CD4-positive, CD25-positive, alpha-beta regulatory T cell (primary cell): ENCODE measurements around the gene SDCCAG8. TPM values are rescaled to one million over a fixed set of nuclear protein-coding genes. Genes with fewer than 3 reads are reported as not detected.
A peak's percentile ranks its signal among the peaks of the same experiment; 100 is the strongest.
"Not testable (repeated sequence)": the region's sequence is repeated elsewhere in the genome, so short reads cannot be mapped to it uniquely, and the experiment has no call there.

Experiments
- ATAC-seq, 2 donors: fragments of 150-1000 bp; cut with Tn5 transposase; one replicate each; pipeline ENCODE4 v1.10.0; 2021; ENCODE audit warnings: low read depth in 2 of 2, moderate number of reproducible peaks in 2 of 2, moderate library complexity in 1 of 2
- DNase-seq, 3 donors: peaks; one replicate each; pipeline versions ENCODE4 v3.0.0 to v3.0.0-alpha.2; 2012 to 2022; ENCODE audit warnings: mixed read lengths in 1 of 3
- H3K27ac ChIP-seq: one replicate; pipeline ENCODE4 v1.7.0; 2013; ENCODE audit warnings: mild to moderate bottlenecking, low read length; ENCODE audit not compliant: insufficient read depth, poor library complexity, severe bottlenecking
- H3K27me3 ChIP-seq: one replicate; pipeline ENCODE4 v1.7.0; 2013; ENCODE audit warnings: low read length; ENCODE audit not compliant: control insufficient read depth, insufficient read depth
- H3K36me3 ChIP-seq: one replicate; pipeline ENCODE4 v1.7.0; 2013; ENCODE audit warnings: mild to moderate bottlenecking, low read length, moderate library complexity; ENCODE audit not compliant: control insufficient read depth, insufficient read depth
- H3K4me1 ChIP-seq: 2 replicates; pipeline ENCODE4 v1.7.0; 2013; ENCODE audit warnings: mild to moderate bottlenecking, low read length; ENCODE audit not compliant: insufficient read depth, control insufficient read depth, poor library complexity, severe bottlenecking
- H3K4me3 ChIP-seq: one replicate; pipeline ENCODE4 v1.7.0; 2013; ENCODE audit warnings: low read depth, mild to moderate bottlenecking, low read length, moderate library complexity
- H3K9me3 ChIP-seq, 2 experiments: 1 replicate in 1 of 2; 2 replicates in 1 of 2; pipeline ENCODE4 v1.7.0; 2013; ENCODE audit warnings: low read length in 2 of 2, mild to moderate bottlenecking in 1 of 2, moderate library complexity in 1 of 2; ENCODE audit not compliant: control insufficient read depth in 2 of 2
- H3K27ac Mint-ChIP-seq, 3 donors: one replicate each; pipeline ENCODE4 v1.8.0; 2020 to 2022; ENCODE audit warnings: mild to moderate bottlenecking in 3 of 3, mixed read lengths in 3 of 3, moderate library complexity in 2 of 3
- H3K27me3 Mint-ChIP-seq: one replicate; pipeline ENCODE4 v1.8.0; 2022; ENCODE audit warnings: mild to moderate bottlenecking, mixed read lengths
- H3K36me3 Mint-ChIP-seq: one replicate; pipeline ENCODE4 v1.8.0; 2020; ENCODE audit warnings: mixed read lengths
- H3K4me1 Mint-ChIP-seq, 4 donors: one replicate each; pipeline ENCODE4 v1.8.0; 2020 to 2022; ENCODE audit warnings: mixed read lengths in 4 of 4, mild to moderate bottlenecking in 1 of 4
- H3K4me3 Mint-ChIP-seq, 4 donors: one replicate each; pipeline ENCODE4 v1.8.0; 2020 to 2022; ENCODE audit warnings: mild to moderate bottlenecking in 4 of 4, mixed read lengths in 4 of 4, moderate library complexity in 3 of 4
- H3K9me3 Mint-ChIP-seq, 7 donors: one replicate each; pipeline ENCODE4 v1.8.0; 2020 to 2022; ENCODE audit warnings: mixed read lengths in 7 of 7, mild to moderate bottlenecking in 3 of 7, moderate library complexity in 2 of 7
- polyA plus RNA-seq, 4 donors: library from polyadenylated mRNA; unstranded; fragments of 300-500 nt; fragmentation: Illumina TruSeq; gene quantifications; one replicate each; pipeline ENCODE4 v1.2.3, GENCODE V29; 2021
- total RNA-seq: library from RNA; stranded (reverse); gene quantifications from one replicate; pipeline ENCODE4 v1.2.3, GENCODE V29; 2022

The SDCCAG8 gene
- total RNA-seq = 28.0 TPM
- 10 to 100 TPM; 19.4 to 28.5 (median 22.1) TPM for polyA plus RNA-seq

DNA sequence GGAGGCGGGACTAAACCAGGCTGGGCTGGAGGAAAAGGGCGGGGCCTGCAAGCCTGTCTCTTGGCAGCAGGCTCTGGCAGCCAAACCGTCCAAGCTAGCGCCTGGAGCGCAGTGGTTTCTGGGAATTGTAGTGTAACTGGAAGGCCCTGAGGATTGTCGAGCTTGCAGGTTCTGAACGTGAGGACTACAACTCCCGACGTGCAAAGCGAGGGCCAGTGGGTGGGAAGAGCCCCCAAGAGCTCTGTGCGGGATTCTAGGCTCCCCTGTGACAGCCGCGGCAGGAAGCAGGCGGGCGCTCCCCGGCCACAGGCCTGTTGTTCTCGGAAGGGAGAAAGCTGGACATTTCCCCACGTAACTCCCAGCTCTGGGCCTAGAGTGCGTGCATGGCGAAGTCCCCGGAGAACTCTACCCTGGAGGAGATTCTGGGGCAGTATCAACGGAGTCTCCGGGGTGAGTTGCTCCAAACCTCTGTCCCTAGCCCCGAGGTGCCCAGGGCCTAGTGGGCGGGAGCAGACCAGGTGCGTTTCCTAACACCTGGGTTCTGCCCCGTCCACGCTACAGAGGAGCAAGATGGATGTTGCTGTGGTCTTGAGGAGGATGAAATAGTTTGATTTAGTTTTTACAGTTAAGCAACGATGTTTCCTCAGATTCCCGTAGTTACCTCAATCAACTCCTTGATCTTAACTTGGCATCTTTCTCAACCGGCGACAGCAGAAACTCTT is at the start of gene SDCCAG8:
TSS of gene SDCCAG8 (plus strand) at position 251 of the 722 bp plus-strand sequence. CDS start at position 384, 133 bp downstream.
- H3K4me1 ChIP-seq = peaks cover 37% of the 10 kb centered on the region
- Mint-ChIP-seq H3K9me3 (no peaks in the 10 kb centered on the region), H3K36me3 (peaks cover 4% of the 10 kb centered on the region), H3K27ac (peak within 1 kb of the TSS; percentile 99 to 100 (median 100)), H3K4me3 (peak within 1 kb of the TSS; percentile 95 to 100 (median 100)), H3K4me1 (peaks cover 28 to 52% (median 38%) of the 10 kb centered on the region in 4 donors), H3K27me3 (peaks cover 13% of the 10 kb centered on the region)
- peak within 1 kb of the TSS; percentile 99 for H3K27ac ChIP-seq
- ATAC-seq (peak; percentile 79 to 84), DNase-seq (peak; percentile 94 to 99 (median 95))
- no peaks in the 10 kb centered on the region for H3K27me3 ChIP-seq
- peak within 1 kb of the TSS; percentile 98 for H3K4me3 ChIP-seq
- no peaks in the 10 kb centered on the region for H3K36me3 ChIP-seq
- H3K9me3 ChIP-seq = no peaks in the 10 kb centered on the region

- H3K36me3 Mint-ChIP-seq, H3K27me3 Mint-ChIP-seq, H3K27ac ChIP-seq, H3K9me3 ChIP-seq, H3K4me1 ChIP-seq, H3K4me3 Mint-ChIP-seq, H3K4me3 ChIP-seq, H3K27me3 ChIP-seq, H3K36me3 ChIP-seq, ATAC-seq, H3K4me1 Mint-ChIP-seq, DNase-seq, H3K9me3 Mint-ChIP-seq, H3K27ac Mint-ChIP-seq: not testable (repeated sequence)
Measured at GRCh38 chr1:243211984-243212383, 43.9 kb upstream of the SDCCAG8 start.

DNA sequence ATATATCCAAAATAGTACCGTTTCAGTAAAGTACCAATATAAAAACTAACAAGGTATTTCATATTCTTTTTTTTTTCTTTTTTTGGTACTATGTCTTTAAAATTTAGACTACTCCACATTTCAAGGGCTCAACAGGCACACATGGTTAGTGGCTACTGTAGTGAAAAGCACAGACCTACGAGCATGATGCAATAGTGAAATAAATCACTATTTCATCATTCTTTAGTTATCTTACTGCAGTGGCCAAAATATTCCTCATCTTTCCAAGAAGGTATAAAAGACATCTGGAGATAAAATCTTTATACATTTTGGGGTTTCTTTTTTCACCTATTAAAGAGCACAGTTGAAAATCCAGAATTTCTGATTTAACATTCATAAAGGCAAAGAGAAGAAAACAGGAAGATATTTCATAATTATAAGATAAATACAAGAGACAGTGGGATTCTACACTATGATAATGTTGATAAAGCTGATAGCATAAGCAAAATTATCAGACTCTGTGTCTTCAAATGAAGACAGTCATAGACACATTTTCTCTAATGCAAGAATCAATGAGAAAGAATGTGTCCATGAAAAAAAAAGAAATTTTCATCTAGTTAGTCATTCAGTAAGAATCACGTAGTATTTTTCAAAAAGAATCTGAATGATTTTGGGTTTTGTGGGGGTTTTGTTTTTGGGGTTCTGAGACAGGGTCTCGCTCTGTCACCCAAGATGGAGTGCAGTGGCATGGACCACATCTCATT is 42.6 kb upstream of the SDCCAG8 start:
- Histone ChIP-seq H3K36me3 (peaks cover 6% of the 10 kb centered on the region), H3K27ac (no peak overlapping the region), H3K9me3 (no peaks in the 10 kb centered on the region), H3K4me3 (no peak overlapping the region), H3K4me1 (no peaks in the 10 kb centered on the region), H3K27me3 (no peaks in the 10 kb centered on the region)
- Mint-ChIP-seq H3K4me1 (peaks cover 0 to 6% (median under 1%) of the 10 kb centered on the region in 4 donors), H3K27ac (no peak overlapping the region), H3K36me3 (peaks cover 18% of the 10 kb centered on the region), H3K9me3 (no peaks in the 10 kb centered on the region), H3K27me3 (no peaks in the 10 kb centered on the region), H3K4me3 (no peak overlapping the region)
- DNase-seq (no peak), ATAC-seq (no peak)

DNA sequence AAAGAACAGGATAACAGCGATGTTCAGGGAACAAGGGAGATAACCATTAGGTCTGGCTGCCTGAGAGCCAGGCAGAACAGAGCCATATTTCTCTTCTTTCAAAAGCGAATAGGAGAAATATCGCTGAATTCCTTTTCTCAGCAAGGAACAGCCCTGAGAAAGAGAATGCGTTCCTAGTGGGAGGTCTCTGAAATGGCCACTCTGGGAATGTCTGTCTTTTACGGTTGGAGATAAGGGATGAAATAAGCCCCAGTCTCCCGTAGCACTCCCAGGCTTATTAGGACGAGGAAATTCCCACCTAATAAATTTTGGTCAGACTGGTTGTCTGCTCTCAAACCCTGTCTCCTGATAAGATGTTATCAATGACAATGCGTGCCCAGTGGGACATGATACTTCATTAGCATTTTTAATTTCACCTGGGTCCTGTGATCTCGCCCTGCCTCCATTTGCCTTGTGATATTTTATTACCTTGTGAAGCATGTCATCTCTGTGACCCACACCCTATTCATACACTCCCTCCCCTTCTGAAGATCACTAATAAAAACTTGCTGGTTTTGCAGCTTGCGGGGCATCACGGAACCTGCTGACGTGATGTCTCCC is 40.5 kb upstream of the SDCCAG8 start:
- not testable (repeated sequence) for H3K27me3 ChIP-seq, H3K4me1 ChIP-seq, DNase-seq, H3K4me1 Mint-ChIP-seq, H3K9me3 ChIP-seq, H3K9me3 Mint-ChIP-seq, ATAC-seq, H3K36me3 ChIP-seq, H3K4me3 ChIP-seq, H3K27ac ChIP-seq, H3K27me3 Mint-ChIP-seq
- Mint-ChIP-seq H3K4me3 (peak overlapping the region in 1 of 4 donors; percentile 17), H3K27ac (peak overlapping the region in 1 of 3 donors; percentile 45), H3K36me3 (peaks cover 33% of the 10 kb centered on the region)

DNA sequence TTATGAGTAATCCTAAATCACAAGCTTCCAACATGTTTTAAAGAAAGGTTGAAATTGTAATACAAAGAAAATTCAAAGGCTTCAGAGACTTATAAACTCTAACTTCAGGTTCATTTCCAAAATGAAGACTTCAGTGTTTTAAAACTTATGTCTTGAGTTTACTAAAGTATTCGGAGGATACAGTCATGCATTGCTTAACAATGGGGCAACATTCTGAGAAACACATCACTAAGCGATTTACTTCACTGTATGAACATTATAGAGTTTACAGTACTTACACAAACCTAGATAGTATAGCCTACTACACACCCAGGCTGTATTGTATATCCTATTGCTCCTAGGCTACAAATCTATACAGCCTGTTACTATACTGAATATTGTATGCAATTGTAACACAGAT is 39.1 kb upstream of the SDCCAG8 start:
- no peaks in the 10 kb centered on the region for H3K27me3 Mint-ChIP-seq
- H3K4me3 ChIP-seq = no peak overlapping the region
- H3K4me1 ChIP-seq = no peaks in the 10 kb centered on the region
- H3K36me3 Mint-ChIP-seq = peaks cover 46% of the 10 kb centered on the region
- no peaks in the 10 kb centered on the region for H3K27me3 ChIP-seq
- H3K27ac Mint-ChIP-seq = no peak overlapping the region
- ATAC-seq (no peak), DNase-seq (no peak)
- H3K9me3 ChIP-seq = no peaks in the 10 kb centered on the region
- no peak overlapping the region for H3K27ac ChIP-seq
- H3K9me3 Mint-ChIP-seq = peaks cover 0 to 2% (median 0%) of the 10 kb centered on the region in 7 donors
- H3K36me3 ChIP-seq = peaks cover 20% of the 10 kb centered on the region
- H3K4me1 Mint-ChIP-seq = peaks cover 0 to 10% (median 2%) of the 10 kb centered on the region in 4 donors
- no peak overlapping the region for H3K4me3 Mint-ChIP-seq

DNA sequence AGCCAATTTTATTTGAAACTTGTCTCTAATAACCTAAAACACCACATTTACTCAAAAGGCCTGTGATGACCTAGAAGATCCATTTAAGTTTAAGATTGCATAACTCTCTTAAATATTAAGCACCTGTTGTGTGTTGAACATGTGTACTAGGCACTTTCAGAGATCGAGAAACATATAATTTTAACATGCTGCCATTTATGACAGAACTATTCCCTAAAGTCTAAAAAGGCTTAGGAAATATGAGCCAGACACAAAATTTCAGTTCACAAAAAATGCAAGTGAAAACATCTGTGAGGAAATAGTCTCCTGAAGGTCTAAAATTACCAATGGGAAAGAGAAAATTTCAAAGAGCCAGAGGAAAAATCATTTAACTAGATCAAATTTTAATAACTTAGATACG is 38.5 kb upstream of the SDCCAG8 start:
- no peaks in the 10 kb centered on the region for H3K27me3 Mint-ChIP-seq
- H3K36me3 ChIP-seq = peaks cover 25% of the 10 kb centered on the region
- H3K36me3 Mint-ChIP-seq = peaks cover 48% of the 10 kb centered on the region

DNA sequence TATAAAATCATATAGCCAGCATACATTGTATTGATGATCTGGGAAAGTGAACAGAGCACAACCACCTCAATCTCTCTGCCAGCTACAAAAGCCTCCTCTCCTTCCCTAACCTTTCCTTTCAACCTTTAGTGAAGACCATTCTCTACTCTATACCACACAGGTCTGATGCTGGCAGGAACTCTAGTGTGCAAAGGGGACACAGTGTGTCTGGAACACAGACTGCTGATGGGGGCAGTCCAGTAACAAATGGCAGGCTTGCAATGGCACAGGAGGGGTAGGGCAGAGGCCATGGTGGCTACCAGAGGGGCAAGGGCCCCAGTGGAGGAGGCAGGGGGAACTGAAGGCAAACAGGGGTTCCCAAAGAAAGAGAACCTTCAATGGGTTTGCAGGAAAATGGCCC is 37.8 kb upstream of the SDCCAG8 start:
- H3K4me1 ChIP-seq = no peaks in the 10 kb centered on the region
- Mint-ChIP-seq H3K4me1 (peaks cover 0 to 14% (median 2%) of the 10 kb centered on the region in 4 donors), H3K9me3 (peaks cover 0 to 2% (median 0%) of the 10 kb centered on the region in 7 donors), H3K27ac (no peak overlapping the region), H3K27me3 (no peaks in the 10 kb centered on the region), H3K36me3 (peaks cover 52% of the 10 kb centered on the region), H3K4me3 (no peak overlapping the region)
- H3K27ac ChIP-seq = no peak overlapping the region
- no peak for ATAC-seq
- no peaks in the 10 kb centered on the region for H3K27me3 ChIP-seq
- peaks cover 29% of the 10 kb centered on the region for H3K36me3 ChIP-seq
- no peaks in the 10 kb centered on the region for H3K9me3 ChIP-seq
- H3K4me3 ChIP-seq = no peak overlapping the region
- DNase-seq = no peak

More for the DNA sequence above, 38.5 kb upstream of the SDCCAG8 start:
- no peaks in the 10 kb centered on the region for H3K27me3 ChIP-seq
- no peaks in the 10 kb centered on the region for H3K9me3 ChIP-seq
- H3K4me1 Mint-ChIP-seq = peaks cover 0 to 11% (median 2%) of the 10 kb centered on the region in 4 donors
- H3K27ac Mint-ChIP-seq = no peak overlapping the region
- H3K4me3 ChIP-seq = no peak overlapping the region
- H3K4me3 Mint-ChIP-seq = no peak overlapping the region
- H3K27ac ChIP-seq = no peak overlapping the region
- peaks cover 0 to 2% (median 0%) of the 10 kb centered on the region in 7 donors for H3K9me3 Mint-ChIP-seq
- DNase-seq (no peak), ATAC-seq (no peak)
- H3K4me1 ChIP-seq = no peaks in the 10 kb centered on the region
